ENCODE measurements around the gene BCL3.
"Not testable (repeated sequence)": the region's sequence is repeated elsewhere in the genome, so short reads cannot be mapped to it uniquely, and the experiment has no call there.

The BCL3 gene

DNA sequence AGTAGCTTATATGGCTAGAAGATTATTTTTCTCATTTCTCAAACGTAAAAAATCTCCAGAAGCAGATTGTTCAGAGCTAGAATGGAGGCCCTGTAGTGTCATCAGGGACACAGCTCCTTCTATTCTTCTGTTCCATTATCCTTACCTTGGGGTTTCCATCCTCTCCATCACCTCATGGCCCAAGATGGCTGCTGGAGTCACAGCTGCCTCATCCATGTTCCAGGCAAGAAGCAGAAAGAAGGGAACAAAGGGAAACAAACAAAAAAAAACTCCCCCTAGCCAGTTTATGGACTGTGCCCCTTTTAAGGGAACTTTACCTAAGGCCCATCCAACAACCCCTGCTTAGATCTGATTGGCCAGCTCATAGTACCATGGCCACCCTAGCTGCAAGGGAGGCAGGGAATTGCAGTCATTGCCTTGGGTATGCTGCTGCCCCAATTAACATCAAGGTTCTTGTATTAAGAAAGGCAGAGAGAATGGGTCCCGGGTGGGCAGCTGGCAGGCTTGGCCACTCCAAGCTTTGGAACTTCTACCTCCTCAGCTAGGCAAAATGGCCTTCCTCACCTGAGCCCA, 33.8 kb upstream of the BCL3 start:
- Histone ChIP-seq H3K36me3 (ENCODE audit: control insufficient read depth, insufficient read depth, low read length) (no peaks in the 10 kb centered on the region), H3K9me3 (ENCODE audit: control insufficient read depth, low read length) (no peaks in the 10 kb centered on the region), H3K27ac (no peak overlapping the region), H2AFZ (no peak overlapping the region), H3K4me2 (ENCODE audit: low read length) (no peak overlapping the region), H3K4me1 (peaks cover 14% of the 10 kb centered on the region), H3K27me3 (ENCODE audit: control insufficient read depth, insufficient read depth, low read length) (no peaks in the 10 kb centered on the region), H3K79me2 (no peaks in the 10 kb centered on the region), H3K4me3 (ENCODE audit: low read depth, low read length) (no peak overlapping the region), H3K9ac (no peak overlapping the region)
- TF ChIP-seq, protein P1, sequence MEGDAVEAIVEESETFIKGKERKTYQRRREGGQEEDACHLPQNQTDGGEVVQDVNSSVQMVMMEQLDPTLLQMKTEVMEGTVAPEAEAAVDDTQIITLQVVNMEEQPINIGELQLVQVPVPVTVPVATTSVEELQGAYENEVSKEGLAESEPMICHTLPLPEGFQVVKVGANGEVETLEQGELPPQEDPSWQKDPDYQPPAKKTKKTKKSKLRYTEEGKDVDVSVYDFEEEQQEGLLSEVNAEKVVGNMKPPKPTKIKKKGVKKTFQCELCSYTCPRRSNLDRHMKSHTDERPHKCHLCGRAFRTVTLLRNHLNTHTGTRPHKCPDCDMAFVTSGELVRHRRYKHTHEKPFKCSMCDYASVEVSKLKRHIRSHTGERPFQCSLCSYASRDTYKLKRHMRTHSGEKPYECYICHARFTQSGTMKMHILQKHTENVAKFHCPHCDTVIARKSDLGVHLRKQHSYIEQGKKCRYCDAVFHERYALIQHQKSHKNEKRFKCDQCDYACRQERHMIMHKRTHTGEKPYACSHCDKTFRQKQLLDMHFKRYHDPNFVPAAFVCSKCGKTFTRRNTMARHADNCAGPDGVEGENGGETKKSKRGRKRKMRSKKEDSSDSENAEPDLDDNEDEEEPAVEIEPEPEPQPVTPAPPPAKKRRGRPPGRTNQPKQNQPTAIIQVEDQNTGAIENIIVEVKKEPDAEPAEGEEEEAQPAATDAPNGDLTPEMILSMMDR (IDR thresholded peaks at IDR 0.05) = no peak

DNA sequence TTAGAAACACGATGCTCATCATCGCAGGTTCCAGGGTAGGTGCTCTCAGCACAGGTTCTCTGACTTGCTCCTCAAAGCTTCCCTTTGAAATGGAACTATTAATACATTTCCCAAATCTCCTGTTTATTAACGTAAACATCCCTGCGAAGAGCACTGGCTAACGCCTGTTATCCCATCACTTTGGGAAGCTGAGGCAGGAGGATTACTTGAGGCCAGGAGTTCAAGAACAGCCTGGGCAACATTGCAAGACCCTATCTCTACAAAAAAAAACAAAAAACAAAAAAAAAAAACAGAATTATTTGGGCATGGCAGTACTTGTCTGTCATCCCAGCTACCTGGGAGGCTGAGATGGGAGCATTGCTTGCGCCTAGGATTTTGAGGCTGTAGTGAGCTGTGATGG, 30.9 kb upstream of the BCL3 start:
- no peaks in the 10 kb centered on the region for H3K79me2 ChIP-seq
- H3K27me3 ChIP-seq (ENCODE audit: control insufficient read depth, insufficient read depth, low read length) = no peaks in the 10 kb centered on the region
- peak overlapping the region; percentile 91 for H3K27ac ChIP-seq
- H3K4me1 ChIP-seq = peaks cover 28% of the 10 kb centered on the region
- H2AFZ ChIP-seq = no peak overlapping the region
- TF ChIP-seq, protein P1 (IDR thresholded peaks at IDR 0.05) = no peak
- no peak overlapping the region for H3K9ac ChIP-seq
- H3K4me2 ChIP-seq (ENCODE audit: low read length) = peak overlapping the region; percentile 17
- H3K4me3 ChIP-seq (ENCODE audit: low read depth, low read length) = no peak overlapping the region
- no peaks in the 10 kb centered on the region for H3K36me3 ChIP-seq (ENCODE audit: control insufficient read depth, insufficient read depth, low read length)
- no peaks in the 10 kb centered on the region for H3K9me3 ChIP-seq (ENCODE audit: control insufficient read depth, low read length)

DNA sequence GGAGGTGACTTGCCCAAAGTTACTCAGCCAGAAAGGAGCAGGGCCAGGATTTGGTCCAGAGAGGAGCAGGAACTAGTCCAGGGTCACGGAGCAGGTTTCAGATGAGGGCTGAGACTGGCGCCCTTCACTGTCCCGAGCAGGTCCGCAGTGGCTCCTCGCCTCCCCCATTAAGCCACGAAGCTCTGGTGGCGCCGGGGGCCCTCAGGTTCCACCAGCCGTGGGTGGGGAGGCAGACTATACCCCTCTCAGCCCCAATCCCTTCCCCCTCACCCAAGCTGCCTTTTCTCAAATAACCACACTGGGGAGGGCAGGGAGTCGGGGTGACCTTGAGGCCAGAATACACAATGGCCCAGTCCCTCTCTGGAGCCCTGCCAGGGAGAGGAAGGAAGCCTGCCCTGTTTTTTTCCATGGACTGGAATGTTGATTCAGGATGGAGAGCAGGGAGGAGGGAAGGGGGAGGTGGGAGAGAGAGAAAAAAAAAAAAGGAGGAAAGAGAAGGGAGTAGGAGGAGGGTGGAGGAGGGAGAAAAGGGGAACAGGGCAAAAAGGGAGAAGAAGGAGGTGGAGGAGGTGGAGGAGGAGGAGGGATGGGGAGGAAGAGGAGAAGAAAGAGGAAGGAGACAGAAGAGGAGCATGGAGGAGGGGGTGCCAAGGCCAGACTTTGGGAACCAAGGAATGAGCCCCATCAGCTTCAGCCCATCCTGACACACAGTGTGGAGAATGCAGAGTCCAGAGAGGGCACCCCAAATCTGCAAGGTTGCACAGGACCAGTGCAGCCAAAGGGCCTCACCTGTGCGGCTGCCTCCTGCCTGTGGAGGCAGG, 29.9 kb upstream of the BCL3 start:
- peak overlapping the region; percentile 36 for H3K4me3 ChIP-seq (ENCODE audit: low read depth, low read length)
- H3K27ac ChIP-seq = peak overlapping the region; percentile 91
- H3K79me2 ChIP-seq = no peaks in the 10 kb centered on the region

DNA sequence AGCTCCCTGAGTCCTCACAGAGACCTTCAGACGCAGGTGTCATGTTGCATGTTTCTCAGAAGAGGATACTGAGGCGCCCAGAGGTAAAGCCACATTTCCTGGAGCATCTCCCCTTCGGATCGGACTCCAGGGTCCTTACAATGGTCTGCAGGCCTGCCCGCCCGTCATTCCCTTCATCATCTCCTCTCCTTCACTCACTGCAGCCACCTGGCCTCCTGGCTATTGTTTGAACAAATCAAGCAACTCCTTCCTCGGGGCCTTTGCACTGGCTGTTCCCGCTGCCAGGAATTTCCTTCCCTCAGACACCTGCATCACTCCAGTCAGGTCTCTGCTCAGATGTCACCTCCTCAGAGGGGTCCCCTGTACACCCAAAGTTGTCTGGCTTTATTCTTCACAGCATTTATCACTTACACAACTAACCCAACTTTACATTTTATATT, 29.2 kb upstream of the BCL3 start:
- H3K27ac ChIP-seq = peak overlapping the region; percentile 91
- TF ChIP-seq, protein P1 (IDR thresholded peaks at IDR 0.05) = peak; percentile 9

More for the DNA sequence above, 29.9 kb upstream of the BCL3 start:
- peak overlapping the region; percentile 42 for H3K4me2 ChIP-seq (ENCODE audit: low read length)
- no peak overlapping the region for H3K9ac ChIP-seq
- H3K27me3 ChIP-seq (ENCODE audit: control insufficient read depth, insufficient read depth, low read length) = no peaks in the 10 kb centered on the region
- H3K9me3 ChIP-seq (ENCODE audit: control insufficient read depth, low read length) = no peaks in the 10 kb centered on the region
- TF ChIP-seq, protein P1 (IDR thresholded peaks at IDR 0.05) = no peak
- H3K4me1 ChIP-seq = peaks cover 28% of the 10 kb centered on the region
- H2AFZ ChIP-seq = peak overlapping the region; percentile 84
- H3K36me3 ChIP-seq (ENCODE audit: control insufficient read depth, insufficient read depth, low read length) = no peaks in the 10 kb centered on the region

DNA sequence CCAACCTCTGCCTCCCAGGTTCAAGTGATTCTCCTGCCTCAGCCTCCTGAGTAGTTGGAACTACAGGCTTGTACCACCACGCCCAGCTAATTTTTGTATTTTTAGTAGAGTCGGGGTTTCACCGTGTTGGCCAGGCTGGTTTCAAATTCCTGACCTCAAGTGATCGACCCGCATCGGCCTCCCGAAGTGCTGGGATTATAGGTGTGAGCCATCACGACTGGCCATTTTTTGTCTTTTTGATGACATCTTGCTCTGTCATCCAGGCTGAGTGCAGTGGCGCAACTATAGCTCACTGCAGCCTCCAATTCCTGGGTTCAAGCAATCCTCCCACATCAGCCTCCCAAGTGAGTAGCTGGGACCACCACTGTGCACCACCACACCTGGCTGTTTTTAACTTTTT, 28.1 kb upstream of the BCL3 start:
- Histone ChIP-seq H2AFZ (peak overlapping the region; percentile 34), H3K4me1 (peaks cover 37% of the 10 kb centered on the region), H3K27ac (peak overlapping the region; percentile 7)
- H3K4me2 ChIP-seq (ENCODE audit: low read length); H3K4me3 ChIP-seq (ENCODE audit: low read depth, low read length); H3K79me2 ChIP-seq; H3K9me3 ChIP-seq (ENCODE audit: control insufficient read depth, low read length); H3K27me3 ChIP-seq (ENCODE audit: control insufficient read depth, insufficient read depth, low read length); H3K9ac ChIP-seq; H3K36me3 ChIP-seq (ENCODE audit: control insufficient read depth, insufficient read depth, low read length): not testable (repeated sequence)

More for the DNA sequence above, 29.2 kb upstream of the BCL3 start:
- Histone ChIP-seq H3K9me3 (ENCODE audit: control insufficient read depth, low read length) (no peaks in the 10 kb centered on the region), H3K79me2 (no peaks in the 10 kb centered on the region), H3K36me3 (ENCODE audit: control insufficient read depth, insufficient read depth, low read length) (no peaks in the 10 kb centered on the region), H3K9ac (no peak overlapping the region), H3K4me2 (ENCODE audit: low read length) (peak overlapping the region; percentile 42), H3K4me1 (peaks cover 31% of the 10 kb centered on the region), H3K4me3 (ENCODE audit: low read depth, low read length) (peak overlapping the region; percentile 36), H2AFZ (peak overlapping the region; percentile 84), H3K27me3 (ENCODE audit: control insufficient read depth, insufficient read depth, low read length) (no peaks in the 10 kb centered on the region)

Measured in parathyroid adenoma (tissue), 2 donors.